Measurements from ENCODE around the gene MORN3. TPM values are rescaled to one million over a fixed set of nuclear protein-coding genes. Genes with fewer than 3 reads are reported as not detected.

Gene MORN3
- total RNA-seq, 2 experiments from 2014 or later: 0.13 to 0.32 TPM

- Histone ChIP-seq H2AFZ (ENCODE audit: low read length) (no peak overlapping the region), H3K4me1 (ENCODE audit: insufficient read depth, low read length, poor library complexity, severe bottlenecking) (no peaks in the 10 kb centered on the region), H3K27ac (ENCODE audit: low read depth, low read length, poor library complexity, severe bottlenecking) (no peak overlapping the region), H3K9me3 (ENCODE audit: low read length) (no peaks in the 10 kb centered on the region), H3K9me2 (ENCODE audit: insufficient read depth, low read length) (no peaks in the 10 kb centered on the region), H3K4me2 (ENCODE audit: low read length) (no peak overlapping the region), H3K4me3 (ENCODE audit: low read depth, low read length, poor library complexity, severe bottlenecking) (no peak overlapping the region), H3K36me3 (ENCODE audit: insufficient read depth, low read length) (no peaks in the 10 kb centered on the region), H3K79me2 (ENCODE audit: insufficient read depth, low read depth, low read length) (no peaks in the 10 kb centered on the region), H4K20me1 (ENCODE audit: insufficient read depth, low read length) (no peaks in the 10 kb centered on the region)
- TF ChIP-seq, protein P1, sequence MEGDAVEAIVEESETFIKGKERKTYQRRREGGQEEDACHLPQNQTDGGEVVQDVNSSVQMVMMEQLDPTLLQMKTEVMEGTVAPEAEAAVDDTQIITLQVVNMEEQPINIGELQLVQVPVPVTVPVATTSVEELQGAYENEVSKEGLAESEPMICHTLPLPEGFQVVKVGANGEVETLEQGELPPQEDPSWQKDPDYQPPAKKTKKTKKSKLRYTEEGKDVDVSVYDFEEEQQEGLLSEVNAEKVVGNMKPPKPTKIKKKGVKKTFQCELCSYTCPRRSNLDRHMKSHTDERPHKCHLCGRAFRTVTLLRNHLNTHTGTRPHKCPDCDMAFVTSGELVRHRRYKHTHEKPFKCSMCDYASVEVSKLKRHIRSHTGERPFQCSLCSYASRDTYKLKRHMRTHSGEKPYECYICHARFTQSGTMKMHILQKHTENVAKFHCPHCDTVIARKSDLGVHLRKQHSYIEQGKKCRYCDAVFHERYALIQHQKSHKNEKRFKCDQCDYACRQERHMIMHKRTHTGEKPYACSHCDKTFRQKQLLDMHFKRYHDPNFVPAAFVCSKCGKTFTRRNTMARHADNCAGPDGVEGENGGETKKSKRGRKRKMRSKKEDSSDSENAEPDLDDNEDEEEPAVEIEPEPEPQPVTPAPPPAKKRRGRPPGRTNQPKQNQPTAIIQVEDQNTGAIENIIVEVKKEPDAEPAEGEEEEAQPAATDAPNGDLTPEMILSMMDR (conservative IDR thresholded peaks at IDR 0.05; ENCODE audit: low read length): peak; percentile 57
- no peak for TF ChIP-seq EZH2phosphoT487 (IDR thresholded peaks at IDR 0.05; ENCODE audit: borderline replicate concordance, low read depth, low read length)
- no TSS peak for BruUV-seq (replicated peaks)
- intact Hi-C loops (cut with micrococcal nuclease; ENCODE audit: unreplicated experiment): no loop called here
- POLR2A ChIA-PET: no interaction called here
- CTCF ChIA-PET (ENCODE audit: unreplicated experiment): no interaction called here
- DNase-seq (ENCODE audit: low spot score): no peak
Measured at GRCh38 chr12:121652767-121653497, 16.5 kb downstream of the MORN3 start.

DNA sequence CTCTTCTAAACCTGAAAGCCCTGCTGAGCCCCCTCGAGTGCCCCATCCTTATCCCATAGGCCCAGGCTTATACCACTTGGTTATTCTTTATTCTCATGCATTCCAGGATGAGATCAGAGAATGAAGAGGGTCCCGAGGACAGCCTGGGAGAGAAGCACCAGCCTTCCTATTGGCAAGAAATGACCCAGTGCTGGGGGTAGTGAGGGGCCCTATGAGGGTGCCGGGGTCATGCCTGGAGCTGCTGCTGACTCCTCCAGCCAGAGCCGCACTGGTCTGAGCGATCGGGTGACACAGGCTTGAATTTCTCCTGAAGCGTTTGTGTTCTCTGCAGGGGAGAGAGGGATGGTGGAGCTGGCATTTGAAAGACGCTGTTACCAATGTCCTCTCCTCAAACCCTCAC lies 18.1 kb downstream of the MORN3 start:
- no peaks in the 10 kb centered on the region for H4K20me1 ChIP-seq (ENCODE audit: insufficient read depth, low read length)

More for the DNA sequence above, 18.1 kb downstream of the MORN3 start:
- no peak overlapping the region for H3K27ac ChIP-seq (ENCODE audit: low read depth, low read length, poor library complexity, severe bottlenecking)
- DNase-seq (ENCODE audit: low spot score): no peak
- no peaks in the 10 kb centered on the region for H3K4me1 ChIP-seq (ENCODE audit: insufficient read depth, low read length, poor library complexity, severe bottlenecking)
- TF ChIP-seq, protein P1 (conservative IDR thresholded peaks at IDR 0.05; ENCODE audit: low read length): no peak
- no peak for TF ChIP-seq EZH2phosphoT487 (IDR thresholded peaks at IDR 0.05; ENCODE audit: borderline replicate concordance, low read depth, low read length)
- no peaks in the 10 kb centered on the region for H3K9me2 ChIP-seq (ENCODE audit: insufficient read depth, low read length)
- intact Hi-C loops (cut with micrococcal nuclease; ENCODE audit: unreplicated experiment): no loop called here
- no peak overlapping the region for H3K4me2 ChIP-seq (ENCODE audit: low read length)
- ChIA-PET POLR2A (no interaction called here), CTCF (ENCODE audit: unreplicated experiment) (no interaction called here)
- BruUV-seq (replicated peaks): no TSS peak
- no peak overlapping the region for H3K4me3 ChIP-seq (ENCODE audit: low read depth, low read length, poor library complexity, severe bottlenecking)
- no peaks in the 10 kb centered on the region for H3K36me3 ChIP-seq (ENCODE audit: insufficient read depth, low read length)
- H2AFZ ChIP-seq (ENCODE audit: low read length): no peak overlapping the region
- no peaks in the 10 kb centered on the region for H3K9me3 ChIP-seq (ENCODE audit: low read length)
- no peaks in the 10 kb centered on the region for H3K79me2 ChIP-seq (ENCODE audit: insufficient read depth, low read depth, low read length)
